K562 (cell line): ENCODE results near the gene CIAO2B. TPM values are rescaled to one million over a fixed set of nuclear protein-coding genes. Genes with fewer than 3 reads are reported as not detected.
A peak's percentile ranks its signal among the peaks of the same experiment; 100 is the strongest.

Experiments
- FOXK2 ChIP-seq, 2 experiments: fragments of 450-650 bp; IDR thresholded peaks in 1 of 2; conservative IDR thresholded peaks in 1 of 2; 2 replicates each; pipeline ENCODE4 v1.6.1; 2016; ENCODE audit warnings: low read depth in 2 of 2, mild to moderate bottlenecking in 1 of 2
- JUND ChIP-seq, 2 experiments: IDR thresholded peaks; 2 replicates in 1 of 2; 3 replicates in 1 of 2; pipeline ENCODE4 v1.6.1; 2011; ENCODE audit warnings: borderline replicate concordance in 2 of 2, low read depth in 2 of 2, low read length in 2 of 2, improper control_type of control experiment in 1 of 2, missing biosample characterization in 1 of 2, missing genetic modification characterization in 1 of 2, missing genetic modification reagents in 1 of 2
- NR2F6 ChIP-seq: fragments of 450-650 bp; formaldehyde crosslinking; IDR thresholded peaks from 2 replicates; pipeline ENCODE4 v1.4.0; 2020; ENCODE audit warnings: mild to moderate bottlenecking
- ZEB2 ChIP-seq: fragments of 450-650 bp; IDR thresholded peaks from 2 replicates; pipeline ENCODE4 v1.6.1; 2016
- ZFX ChIP-seq: sonication (generic); formaldehyde crosslinking; IDR thresholded peaks from 2 replicates; pipeline ENCODE4 v1.8.0; 2022; ENCODE audit warnings: mild to moderate bottlenecking, missing genetic modification reagents, moderate library complexity
- ZNF586 ChIP-seq: fragments of 450-650 bp; formaldehyde crosslinking; conservative IDR thresholded peaks from 2 replicates; pipeline ENCODE4 v1.4.0; 2020; ENCODE audit warnings: mild to moderate bottlenecking, moderate library complexity
- polyA plus RNA-seq, 8 experiments: library from polyadenylated mRNA; depleted of rRNA in 4 of 8; stranded (reverse) in 5 of 8; unstranded in 3 of 8; fragments of >200 nt; fragmentation: Nextera tagmentation in 2 of 8; fragmentation: Illumina TruSeq in 1 of 8; extraction: Ambion mirVana in 2 of 8; extraction: Trizol in 1 of 8; gene quantifications; 2 replicates each; pipeline versions ENCODE4 v1.2.1 to v1.2.3, GENCODE V29; 2011 to 2014; ENCODE audit warnings: inconsistent platforms in 1 of 8, missing spikeins in 1 of 8
- total RNA-seq, 7 experiments: library from RNA; depleted of rRNA in 6 of 7; stranded (reverse); fragments of >200 nt in 6 of 7; fragmentation: Illumina TruSeq in 2 of 7; extraction: Trizol in 2 of 7; gene quantifications; 2 replicates each; pipeline versions ENCODE4 v1.2.1 to v1.2.3, GENCODE V29; 2011 to 2021; ENCODE audit warnings: low replicate concordance in 1 of 7
- TF ChIP-seq, protein P1 (sequence below): sonication (generic); formaldehyde crosslinking; IDR thresholded peaks from 2 replicates; pipeline ENCODE4 v1.8.0; 2022; ENCODE audit warnings: mild to moderate bottlenecking, missing genetic modification reagents
- TF ChIP-seq, protein P2 (sequence below): sonication (generic); formaldehyde crosslinking; IDR thresholded peaks from 2 replicates; pipeline ENCODE4 v1.8.0; 2022; ENCODE audit warnings: mild to moderate bottlenecking, missing genetic modification reagents
- TF ChIP-seq, protein P3 (sequence below): fragments of 450-650 bp; IDR thresholded peaks from 2 replicates; pipeline ENCODE4 v1.6.1; 2016; ENCODE audit warnings: borderline replicate concordance
- TF ChIP-seq, protein P4 (sequence below): sonication (generic); formaldehyde crosslinking; IDR thresholded peaks from 2 replicates; pipeline ENCODE4 v1.8.0; 2022; ENCODE audit warnings: mild to moderate bottlenecking, missing genetic modification reagents
- TF ChIP-seq, protein P5 (sequence below), 2 experiments: IDR thresholded peaks; 2 replicates each; pipeline ENCODE4 v1.6.1; 2011; ENCODE audit warnings: borderline replicate concordance in 1 of 2, control low read depth in 1 of 2, low read depth in 1 of 2, low read length in 1 of 2, mild to moderate bottlenecking in 1 of 2, mixed read lengths in 1 of 2, moderate library complexity in 1 of 2; ENCODE audit not compliant: insufficient read depth in 1 of 2, insufficient read length in 1 of 2, poor library complexity in 1 of 2, severe bottlenecking in 1 of 2; ENCODE audit errors: extremely low read depth in 1 of 2
- TF ChIP-seq, protein P6 (sequence below): sonication (generic); formaldehyde crosslinking; IDR thresholded peaks from 2 replicates; pipeline ENCODE4 v1.8.0; 2023; ENCODE audit warnings: missing genetic modification reagents, mild to moderate bottlenecking, borderline replicate concordance

The CIAO2B gene
- total and polyA plus RNA-seq, 9 of the 15 experiments (the other 6 are each of a cell fraction or from before 2014, with no cell fraction given) = 86.8 to 182 (median 113) TPM

DNA sequence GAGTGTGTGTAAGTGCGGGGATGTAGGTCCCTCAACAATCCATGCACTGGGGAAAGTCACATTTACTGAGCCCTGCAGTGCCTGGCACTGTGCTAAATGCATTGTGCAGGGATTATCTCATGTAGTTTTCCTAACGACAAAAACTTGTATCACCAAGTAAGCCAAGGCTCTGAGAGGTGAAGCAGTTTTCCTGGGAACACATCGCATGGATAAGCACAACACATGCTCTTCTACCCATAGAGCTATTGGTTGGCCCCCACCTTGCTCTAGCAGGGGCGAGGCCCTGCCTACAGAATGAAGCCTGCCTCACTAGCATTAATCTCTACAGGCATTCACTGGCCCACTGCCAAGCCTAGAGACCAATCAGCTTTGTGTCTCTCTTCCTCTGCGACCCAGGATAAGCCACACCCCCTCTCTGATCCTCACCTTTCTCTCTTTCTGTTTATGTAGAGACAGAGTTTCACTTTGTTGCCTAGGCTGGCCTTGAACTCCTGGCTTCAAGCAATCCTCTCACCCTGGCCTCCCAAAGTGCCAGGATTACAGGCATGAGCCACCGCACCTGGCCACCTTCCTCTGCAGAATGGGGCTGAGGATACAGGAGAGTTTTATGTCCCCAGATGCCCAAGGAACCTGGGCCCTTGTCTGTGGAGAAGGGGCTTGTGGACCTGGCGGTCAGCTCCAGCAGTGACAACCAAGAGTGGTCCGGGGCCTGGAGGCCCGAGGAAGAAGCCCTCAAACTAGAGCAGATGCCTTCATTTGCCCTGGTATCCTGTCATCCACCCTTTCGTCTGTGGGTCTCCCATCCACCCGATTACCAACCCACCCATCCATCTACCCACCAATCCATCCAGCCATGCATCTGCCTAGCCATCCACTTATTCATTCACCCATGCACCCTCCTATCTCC is 28.3 kb downstream of the CIAO2B start (continued):
- TF ChIP-seq NR2F6 (CRISPR knock-in tag) (no peak), ZEB2 (no peak), ZNF586 (CRISPR knock-in tag) (no peak), JUND (IDR thresholded peaks at IDR 0.05; ENCODE audit: borderline replicate concordance, low read depth, low read length) (no peak), JUND (tag; IDR thresholded peaks at IDR 0.05; ENCODE audit: borderline replicate concordance, low read depth, low read length) (peak; percentile 16; the same call in 1 of the 3 replicates), ZFX (CRISPR knock-in tag) (peak; percentile 75), FOXK2 (conservative IDR thresholded peaks at IDR 0.05 in 1 of 2, IDR thresholded peaks at IDR 0.05 in 1 of 2; ENCODE audit: low read depth in 2 of 2) (peak in 1 of 2 experiments; percentile 50; a peak in 1 of 4 replicates)
- TF ChIP-seq, protein P1, sequence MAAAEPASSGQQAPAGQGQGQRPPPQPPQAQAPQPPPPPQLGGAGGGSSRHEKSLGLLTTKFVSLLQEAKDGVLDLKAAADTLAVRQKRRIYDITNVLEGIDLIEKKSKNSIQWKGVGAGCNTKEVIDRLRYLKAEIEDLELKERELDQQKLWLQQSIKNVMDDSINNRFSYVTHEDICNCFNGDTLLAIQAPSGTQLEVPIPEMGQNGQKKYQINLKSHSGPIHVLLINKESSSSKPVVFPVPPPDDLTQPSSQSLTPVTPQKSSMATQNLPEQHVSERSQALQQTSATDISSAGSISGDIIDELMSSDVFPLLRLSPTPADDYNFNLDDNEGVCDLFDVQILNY (CRISPR knock-in tag) = no peak
- TF ChIP-seq, protein P2, sequence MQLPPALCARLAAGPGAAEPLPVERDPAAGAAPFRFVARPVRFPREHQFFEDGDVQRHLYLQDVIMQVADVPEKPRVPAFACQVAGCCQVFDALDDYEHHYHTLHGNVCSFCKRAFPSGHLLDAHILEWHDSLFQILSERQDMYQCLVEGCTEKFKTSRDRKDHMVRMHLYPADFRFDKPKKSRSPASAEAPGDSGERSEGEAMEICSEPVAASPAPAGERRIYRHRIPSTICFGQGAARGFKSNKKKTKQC (CRISPR knock-in tag) = 0 out of 2 replicates have a peak, but pooled peaks have one; percentile 34
- TF ChIP-seq, protein P3, sequence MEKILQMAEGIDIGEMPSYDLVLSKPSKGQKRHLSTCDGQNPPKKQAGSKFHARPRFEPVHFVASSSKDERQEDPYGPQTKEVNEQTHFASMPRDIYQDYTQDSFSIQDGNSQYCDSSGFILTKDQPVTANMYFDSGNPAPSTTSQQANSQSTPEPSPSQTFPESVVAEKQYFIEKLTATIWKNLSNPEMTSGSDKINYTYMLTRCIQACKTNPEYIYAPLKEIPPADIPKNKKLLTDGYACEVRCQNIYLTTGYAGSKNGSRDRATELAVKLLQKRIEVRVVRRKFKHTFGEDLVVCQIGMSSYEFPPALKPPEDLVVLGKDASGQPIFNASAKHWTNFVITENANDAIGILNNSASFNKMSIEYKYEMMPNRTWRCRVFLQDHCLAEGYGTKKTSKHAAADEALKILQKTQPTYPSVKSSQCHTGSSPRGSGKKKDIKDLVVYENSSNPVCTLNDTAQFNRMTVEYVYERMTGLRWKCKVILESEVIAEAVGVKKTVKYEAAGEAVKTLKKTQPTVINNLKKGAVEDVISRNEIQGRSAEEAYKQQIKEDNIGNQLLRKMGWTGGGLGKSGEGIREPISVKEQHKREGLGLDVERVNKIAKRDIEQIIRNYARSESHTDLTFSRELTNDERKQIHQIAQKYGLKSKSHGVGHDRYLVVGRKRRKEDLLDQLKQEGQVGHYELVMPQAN = no peak
- TF ChIP-seq, protein P4, sequence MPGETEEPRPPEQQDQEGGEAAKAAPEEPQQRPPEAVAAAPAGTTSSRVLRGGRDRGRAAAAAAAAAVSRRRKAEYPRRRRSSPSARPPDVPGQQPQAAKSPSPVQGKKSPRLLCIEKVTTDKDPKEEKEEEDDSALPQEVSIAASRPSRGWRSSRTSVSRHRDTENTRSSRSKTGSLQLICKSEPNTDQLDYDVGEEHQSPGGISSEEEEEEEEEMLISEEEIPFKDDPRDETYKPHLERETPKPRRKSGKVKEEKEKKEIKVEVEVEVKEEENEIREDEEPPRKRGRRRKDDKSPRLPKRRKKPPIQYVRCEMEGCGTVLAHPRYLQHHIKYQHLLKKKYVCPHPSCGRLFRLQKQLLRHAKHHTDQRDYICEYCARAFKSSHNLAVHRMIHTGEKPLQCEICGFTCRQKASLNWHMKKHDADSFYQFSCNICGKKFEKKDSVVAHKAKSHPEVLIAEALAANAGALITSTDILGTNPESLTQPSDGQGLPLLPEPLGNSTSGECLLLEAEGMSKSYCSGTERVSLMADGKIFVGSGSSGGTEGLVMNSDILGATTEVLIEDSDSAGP (CRISPR knock-in tag) = 0 out of 2 replicates have a peak, but pooled peaks have one; percentile 31
- TF ChIP-seq, protein P5, sequence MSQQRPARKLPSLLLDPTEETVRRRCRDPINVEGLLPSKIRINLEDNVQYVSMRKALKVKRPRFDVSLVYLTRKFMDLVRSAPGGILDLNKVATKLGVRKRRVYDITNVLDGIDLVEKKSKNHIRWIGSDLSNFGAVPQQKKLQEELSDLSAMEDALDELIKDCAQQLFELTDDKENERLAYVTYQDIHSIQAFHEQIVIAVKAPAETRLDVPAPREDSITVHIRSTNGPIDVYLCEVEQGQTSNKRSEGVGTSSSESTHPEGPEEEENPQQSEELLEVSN (IDR thresholded peaks at IDR 0.05; ENCODE audit: borderline replicate concordance in 1 of 2, extremely low read depth in 1 of 2, insufficient read depth in 1 of 2, insufficient read length in 1 of 2, low read depth in 1 of 2, low read length in 1 of 2, poor library complexity in 1 of 2, severe bottlenecking in 1 of 2) = peak in 1 of 2 experiments; percentile 14
- TF ChIP-seq, protein P6, sequence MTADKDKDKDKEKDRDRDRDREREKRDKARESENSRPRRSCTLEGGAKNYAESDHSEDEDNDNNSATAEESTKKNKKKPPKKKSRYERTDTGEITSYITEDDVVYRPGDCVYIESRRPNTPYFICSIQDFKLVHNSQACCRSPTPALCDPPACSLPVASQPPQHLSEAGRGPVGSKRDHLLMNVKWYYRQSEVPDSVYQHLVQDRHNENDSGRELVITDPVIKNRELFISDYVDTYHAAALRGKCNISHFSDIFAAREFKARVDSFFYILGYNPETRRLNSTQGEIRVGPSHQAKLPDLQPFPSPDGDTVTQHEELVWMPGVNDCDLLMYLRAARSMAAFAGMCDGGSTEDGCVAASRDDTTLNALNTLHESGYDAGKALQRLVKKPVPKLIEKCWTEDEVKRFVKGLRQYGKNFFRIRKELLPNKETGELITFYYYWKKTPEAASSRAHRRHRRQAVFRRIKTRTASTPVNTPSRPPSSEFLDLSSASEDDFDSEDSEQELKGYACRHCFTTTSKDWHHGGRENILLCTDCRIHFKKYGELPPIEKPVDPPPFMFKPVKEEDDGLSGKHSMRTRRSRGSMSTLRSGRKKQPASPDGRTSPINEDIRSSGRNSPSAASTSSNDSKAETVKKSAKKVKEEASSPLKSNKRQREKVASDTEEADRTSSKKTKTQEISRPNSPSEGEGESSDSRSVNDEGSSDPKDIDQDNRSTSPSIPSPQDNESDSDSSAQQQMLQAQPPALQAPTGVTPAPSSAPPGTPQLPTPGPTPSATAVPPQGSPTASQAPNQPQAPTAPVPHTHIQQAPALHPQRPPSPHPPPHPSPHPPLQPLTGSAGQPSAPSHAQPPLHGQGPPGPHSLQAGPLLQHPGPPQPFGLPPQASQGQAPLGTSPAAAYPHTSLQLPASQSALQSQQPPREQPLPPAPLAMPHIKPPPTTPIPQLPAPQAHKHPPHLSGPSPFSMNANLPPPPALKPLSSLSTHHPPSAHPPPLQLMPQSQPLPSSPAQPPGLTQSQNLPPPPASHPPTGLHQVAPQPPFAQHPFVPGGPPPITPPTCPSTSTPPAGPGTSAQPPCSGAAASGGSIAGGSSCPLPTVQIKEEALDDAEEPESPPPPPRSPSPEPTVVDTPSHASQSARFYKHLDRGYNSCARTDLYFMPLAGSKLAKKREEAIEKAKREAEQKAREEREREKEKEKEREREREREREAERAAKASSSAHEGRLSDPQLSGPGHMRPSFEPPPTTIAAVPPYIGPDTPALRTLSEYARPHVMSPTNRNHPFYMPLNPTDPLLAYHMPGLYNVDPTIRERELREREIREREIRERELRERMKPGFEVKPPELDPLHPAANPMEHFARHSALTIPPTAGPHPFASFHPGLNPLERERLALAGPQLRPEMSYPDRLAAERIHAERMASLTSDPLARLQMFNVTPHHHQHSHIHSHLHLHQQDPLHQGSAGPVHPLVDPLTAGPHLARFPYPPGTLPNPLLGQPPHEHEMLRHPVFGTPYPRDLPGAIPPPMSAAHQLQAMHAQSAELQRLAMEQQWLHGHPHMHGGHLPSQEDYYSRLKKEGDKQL (CRISPR knock-in tag) = no peak
